Nephron (organoid): Measurements from ENCODE around the gene MRTFB.

Experiments used
- H3K27ac Mint-ChIP-seq, 3 experiments: 2 replicates each; pipeline ENCODE4 v1.8.0; 2020; ENCODE audit warnings: mixed read lengths in 3 of 3, mild to moderate bottlenecking in 2 of 3, moderate library complexity in 1 of 3
- H3K27me3 Mint-ChIP-seq: 2 replicates; pipeline ENCODE4 v1.8.0; 2021; ENCODE audit warnings: low read depth, mild to moderate bottlenecking, moderate library complexity, mixed read lengths
- H3K36me3 Mint-ChIP-seq: 2 replicates; pipeline ENCODE4 v1.8.0; 2020; ENCODE audit warnings: low read depth, mixed read lengths
- H3K4me1 Mint-ChIP-seq: 2 replicates; pipeline ENCODE4 v1.8.0; 2020; ENCODE audit warnings: mixed read lengths
- H3K4me3 Mint-ChIP-seq, 3 experiments: 2 replicates each; pipeline ENCODE4 v1.8.0; 2020; ENCODE audit warnings: mild to moderate bottlenecking in 3 of 3, mixed read lengths in 3 of 3, moderate library complexity in 2 of 3
- H3K9me3 Mint-ChIP-seq: 2 replicates; pipeline ENCODE4 v1.8.0; 2020; ENCODE audit warnings: mixed read lengths
- CTCF ChIP-seq, 3 experiments: fragments of 200-600 bp; sonication (generic); IDR thresholded peaks; one replicate each; pipeline ENCODE4 v1.5.0; 2021; ENCODE audit warnings: antibody characterized with exemption in 3 of 3; ENCODE audit not compliant: unreplicated experiment in 3 of 3

MRTFB gene

GRCh38 chr16:14286368-14287230 is 215.5 kb downstream of the MRTFB start:
- Mint-ChIP-seq H3K27me3 (peaks cover 15% of the 10 kb centered on the region), H3K4me3 (peak overlapping the region; percentile 85 to 93 (median 88)), H3K27ac (peak overlapping the region in 2 of 3 experiments; percentile 72 to 79), H3K36me3 (peaks cover 4% of the 10 kb centered on the region), H3K4me1 (peaks cover 6% of the 10 kb centered on the region), H3K9me3 (peaks cover 10% of the 10 kb centered on the region)
- TF ChIP-seq CTCF (IDR thresholded peaks at IDR 0.05; ENCODE audit: unreplicated experiment in 3 of 3), result no peak

- H3K4me1 Mint-ChIP-seq, result peaks cover 6% of the 10 kb centered on the region
- no peak overlapping the region for H3K4me3 Mint-ChIP-seq
- peak; percentile 22 to 35 (median 28) for TF ChIP-seq CTCF (IDR thresholded peaks at IDR 0.05; ENCODE audit: unreplicated experiment in 3 of 3)
- peaks cover 10% of the 10 kb centered on the region for H3K9me3 Mint-ChIP-seq
- H3K27me3 Mint-ChIP-seq, result peaks cover 18% of the 10 kb centered on the region
- no peak overlapping the region for H3K27ac Mint-ChIP-seq
- H3K36me3 Mint-ChIP-seq, result peaks cover 4% of the 10 kb centered on the region
Measured at GRCh38 chr16:14289692-14290340, 218.7 kb downstream of the MRTFB start.

- Mint-ChIP-seq H3K27me3 (peaks cover 9% of the 10 kb centered on the region), H3K4me3 (no peak overlapping the region), H3K4me1 (peaks cover 5% of the 10 kb centered on the region), H3K9me3 (peaks cover 10% of the 10 kb centered on the region), H3K27ac (no peak overlapping the region), H3K36me3 (peaks cover 4% of the 10 kb centered on the region)
- no peak for TF ChIP-seq CTCF (IDR thresholded peaks at IDR 0.05; ENCODE audit: unreplicated experiment in 3 of 3)
Measured at GRCh38 chr16:14291286-14291685, 220.2 kb downstream of the MRTFB start.

- Mint-ChIP-seq H3K9me3 (peaks cover 10% of the 10 kb centered on the region), H3K27me3 (peaks cover 7% of the 10 kb centered on the region)
- no peak for TF ChIP-seq CTCF (IDR thresholded peaks at IDR 0.05; ENCODE audit: unreplicated experiment in 3 of 3)
Measured at GRCh38 chr16:14292051-14292825, 221.1 kb downstream of the MRTFB start.

GRCh38 chr16:14296663-14297062 is 225.5 kb downstream of the MRTFB start:
- Mint-ChIP-seq H3K4me3 (no peak overlapping the region), H3K27me3 (peaks cover 21% of the 10 kb centered on the region), H3K36me3 (no peaks in the 10 kb centered on the region), H3K9me3 (no peaks in the 10 kb centered on the region), H3K27ac (no peak overlapping the region), H3K4me1 (peaks cover 10% of the 10 kb centered on the region)
- TF ChIP-seq CTCF (IDR thresholded peaks at IDR 0.05; ENCODE audit: unreplicated experiment in 3 of 3), result no peak

More at GRCh38 chr16:14292051-14292825, 221.1 kb downstream of the MRTFB start:
- peaks cover 4% of the 10 kb centered on the region for H3K36me3 Mint-ChIP-seq
- H3K4me1 Mint-ChIP-seq, result no peaks in the 10 kb centered on the region
- H3K4me3 Mint-ChIP-seq, result no peak overlapping the region
- H3K27ac Mint-ChIP-seq, result no peak overlapping the region
